Gastroesophageal sphincter (tissue), 4 donors: ENCODE results near the gene P2RY2. TPM values are rescaled to one million over a fixed set of nuclear protein-coding genes. Genes with fewer than 3 reads are reported as not detected.

ENCODE experiments used
- ATAC-seq: fragments of 150-250 bp; one replicate; pipeline ENCODE4 v1.9.1; 2016; ENCODE audit warnings: mild to moderate bottlenecking, moderate library complexity
- H3K27ac ChIP-seq, 4 donors: fragments of 200-600 bp; sonication (generic) in 3 of 4; 1 replicate in 3 of 4; 2 replicates in 1 of 4; pipeline ENCODE4 v1.5.1; 2016 to 2019
- H3K27me3 ChIP-seq: fragments of 200-600 bp; sonication (generic); one replicate; pipeline ENCODE4 v1.5.1; 2019
- H3K36me3 ChIP-seq, 2 donors: fragments of 200-600 bp; sonication (generic); one replicate each; pipeline ENCODE4 v1.5.1; 2019; ENCODE audit warnings: control low read depth in 1 of 2
- H3K4me1 ChIP-seq, 3 donors: fragments of 200-600 bp; sonication (generic); 1 replicate in 2 of 3; 2 replicates in 1 of 3; pipeline ENCODE4 v1.5.1; 2016 to 2019; ENCODE audit warnings: control low read depth in 2 of 3
- H3K4me3 ChIP-seq, 2 donors: fragments of 200-600 bp; sonication (generic); one replicate each; pipeline ENCODE4 v1.5.1; 2019; ENCODE audit warnings: mild to moderate bottlenecking in 1 of 2, moderate library complexity in 1 of 2
- H3K9me3 ChIP-seq, 3 donors: fragments of 200-600 bp; sonication (generic); one replicate each; pipeline ENCODE4 v1.5.1; 2017 to 2019; ENCODE audit warnings: control low read depth in 2 of 3
- CTCF ChIP-seq, 4 experiments: fragments of 200-600 bp in 2 of 4; fragments of 450-650 bp in 2 of 4; sonication (generic) in 1 of 4; IDR thresholded peaks; one replicate each; pipeline ENCODE4 v1.5.1; 2017 to 2019; ENCODE audit warnings: antibody characterized with exemption in 4 of 4, mild to moderate bottlenecking in 2 of 4, moderate library complexity in 2 of 4
- EP300 ChIP-seq: sonication (generic); formaldehyde crosslinking; IDR thresholded peaks from one replicate; pipeline ENCODE4 v1.6.1; 2017; ENCODE audit warnings: antibody characterized with exemption, mild to moderate bottlenecking
- POLR2A ChIP-seq, 2 donors: fragments of 450-650 bp; IDR thresholded peaks; one replicate each; pipeline ENCODE4 v1.6.1; 2017; ENCODE audit warnings: antibody characterized with exemption in 2 of 2, mild to moderate bottlenecking in 2 of 2, moderate library complexity in 1 of 2
- POLR2AphosphoS5 ChIP-seq: sonication (generic); formaldehyde crosslinking; IDR thresholded peaks from one replicate; pipeline ENCODE4 v1.6.1; 2017; ENCODE audit warnings: antibody characterized with exemption
- WGBS, 2 donors: methylation state at CpG; one replicate each; pipeline ENCODE4 v1.1.5; 2018; ENCODE audit warnings: low coverage in 1 of 2; 5-methylcytosine and 5-hydroxymethylcytosine counted together
- total RNA-seq, 4 donors: library from RNA; depleted of rRNA; stranded (reverse); fragments of >200 nt; gene quantifications; one replicate each; pipeline ENCODE4 v1.1.0, GENCODE V29; 2016

P2RY2 gene
- total RNA-seq, 4 donors from 2014 or later: 0.35 to 2.5 (median 0.89) TPM

GRCh38 chr11:73258104-73259035, 40.3 kb downstream of the P2RY2 start:
- H3K4me1 ChIP-seq: peaks cover 0 to 15% (median 4%) of the 10 kb centered on the region in 3 donors
- ATAC-seq: no peak
- TF ChIP-seq EP300 (no peak), POLR2A (IDR thresholded peaks at IDR 0.05) (no peak), CTCF (IDR thresholded peaks at IDR 0.05) (no peak), POLR2AphosphoS5 (no peak)
- H3K27me3 ChIP-seq: peaks cover 4% of the 10 kb centered on the region
- WGBS, 2 donors: 93 to 94% methylated on average over 2 of the region's 7 CpGs
- no peak overlapping the region for H3K27ac ChIP-seq
- no peak overlapping the region for H3K4me3 ChIP-seq
- no peaks in the 10 kb centered on the region for H3K9me3 ChIP-seq
- H3K36me3 ChIP-seq: no peaks in the 10 kb centered on the region

GRCh38 chr11:73259406-73260126, 41.5 kb downstream of the P2RY2 start:
- WGBS, 2 donors: 83 to 100% methylated on average over 1 to 2 of the region's 3 CpGs
- no peak overlapping the region for H3K27ac ChIP-seq
- no peak for ATAC-seq

GRCh38 chr11:73260127-73260457, 42.0 kb downstream of the P2RY2 start:
- Histone ChIP-seq H3K4me3 (no peak overlapping the region), H3K36me3 (no peaks in the 10 kb centered on the region), H3K9me3 (no peaks in the 10 kb centered on the region), H3K27ac (no peak overlapping the region), H3K27me3 (peaks cover 21% of the 10 kb centered on the region), H3K4me1 (peaks cover 0 to 24% (median 9%) of the 10 kb centered on the region in 3 donors)
- TF ChIP-seq POLR2A (IDR thresholded peaks at IDR 0.05): no peak
- TF ChIP-seq CTCF (IDR thresholded peaks at IDR 0.05): no peak
- no peak for TF ChIP-seq POLR2AphosphoS5
- TF ChIP-seq EP300: no peak
- ATAC-seq: no peak

More at GRCh38 chr11:73259406-73260126, 41.5 kb downstream of the P2RY2 start:
- H3K4me3 ChIP-seq: no peak overlapping the region
- no peaks in the 10 kb centered on the region for H3K9me3 ChIP-seq
- peaks cover 16% of the 10 kb centered on the region for H3K27me3 ChIP-seq
- H3K36me3 ChIP-seq: no peaks in the 10 kb centered on the region
- peaks cover 0 to 22% (median 9%) of the 10 kb centered on the region in 3 donors for H3K4me1 ChIP-seq
- TF ChIP-seq POLR2A (IDR thresholded peaks at IDR 0.05): no peak
- no peak for TF ChIP-seq POLR2AphosphoS5
- TF ChIP-seq EP300: no peak
- no peak for TF ChIP-seq CTCF (IDR thresholded peaks at IDR 0.05)

GRCh38 chr11:73262851-73263495, 44.9 kb downstream of the P2RY2 start:
- Histone ChIP-seq H3K27me3 (peaks cover 40% of the 10 kb centered on the region), H3K4me1 (peaks cover 0 to 15% (median 4%) of the 10 kb centered on the region in 3 donors), H3K9me3 (no peaks in the 10 kb centered on the region), H3K4me3 (no peak overlapping the region), H3K27ac (no peak overlapping the region), H3K36me3 (no peaks in the 10 kb centered on the region)
- no peak for ATAC-seq
- TF ChIP-seq POLR2AphosphoS5 (no peak), CTCF (IDR thresholded peaks at IDR 0.05) (no peak), EP300 (no peak), POLR2A (IDR thresholded peaks at IDR 0.05) (no peak)
- WGBS, 2 donors: 40 to 89% methylated on average over 1 to 5 of the region's 5 CpGs
